ENCODE results near the gene ID3. TPM values are rescaled to one million over a fixed set of nuclear protein-coding genes. Genes with fewer than 3 reads are reported as not detected.

Gene ID3
- total RNA-seq, 1 experiment from 2014 or later, result 10.4 TPM

GRCh38 chr1:23567629-23567995 is 8.3 kb upstream of the ID3 start:
- H3F3A ChIP-seq (ENCODE audit: insufficient read depth, low read depth), result no peaks in the 10 kb centered on the region
- no peak overlapping the region for H2AFZ ChIP-seq
- no peak overlapping the region for H3K27ac ChIP-seq
- H3K4me2 ChIP-seq, result no peak overlapping the region
- H3K79me2 ChIP-seq (ENCODE audit: low read depth), result no peaks in the 10 kb centered on the region
- no peaks in the 10 kb centered on the region for H4K20me1 ChIP-seq (ENCODE audit: insufficient read depth)
- no peaks in the 10 kb centered on the region; the same call in 1 of the 2 replicates for H3K4me1 ChIP-seq (replicated peaks; ENCODE audit: insufficient read depth)
- H3K9me3 ChIP-seq (ENCODE audit: insufficient read depth, low read depth), result no peaks in the 10 kb centered on the region
- TF ChIP-seq EZH2 (IDR thresholded peaks at IDR 0.05; ENCODE audit: low read depth) (no peak), CTCF (conservative IDR thresholded peaks at IDR 0.05) (no peak)
- no peak for DNase-seq
- no TSS peak for BruUV-seq (replicated peaks)
- POLR2A ChIA-PET (ENCODE audit: unreplicated experiment), result no interaction called here
- CTCF ChIA-PET, result no interaction called here
- intact Hi-C loops (cut with micrococcal nuclease; ENCODE audit: unreplicated experiment), result no loop called here
- no peak overlapping the region for H3K4me3 ChIP-seq
- no peaks in the 10 kb centered on the region for H3K36me3 ChIP-seq (ENCODE audit: low read depth)
- no peaks in the 10 kb centered on the region for H3K27me3 ChIP-seq (ENCODE audit: insufficient read depth, low read depth)
- no peaks in the 10 kb centered on the region for H3K9me2 ChIP-seq (ENCODE audit: insufficient read depth)

- Histone ChIP-seq H3K4me3 (no peak overlapping the region), H3K27me3 (ENCODE audit: insufficient read depth, low read depth) (no peaks in the 10 kb centered on the region), H3K4me1 (replicated peaks; ENCODE audit: insufficient read depth) (peaks cover 4% of the 10 kb centered on the region; the same call in 1 of the 2 replicates), H3K36me3 (ENCODE audit: low read depth) (no peaks in the 10 kb centered on the region), H3K9me3 (ENCODE audit: insufficient read depth, low read depth) (no peaks in the 10 kb centered on the region), H3K79me2 (ENCODE audit: low read depth) (no peaks in the 10 kb centered on the region), H3K4me2 (no peak overlapping the region), H3F3A (ENCODE audit: insufficient read depth, low read depth) (peaks cover 3% of the 10 kb centered on the region; the same call in 1 of the 2 replicates), H3K9me2 (ENCODE audit: insufficient read depth) (no peaks in the 10 kb centered on the region), H2AFZ (no peak overlapping the region), H3K27ac (no peak overlapping the region), H4K20me1 (ENCODE audit: insufficient read depth) (no peaks in the 10 kb centered on the region)
- no TSS peak for BruUV-seq (replicated peaks)
- TF ChIP-seq CTCF (conservative IDR thresholded peaks at IDR 0.05) (no peak), EZH2 (IDR thresholded peaks at IDR 0.05; ENCODE audit: low read depth) (no peak)
- CTCF ChIA-PET, result no interaction called here
- intact Hi-C loops (cut with micrococcal nuclease; ENCODE audit: unreplicated experiment), result no loop called here
- POLR2A ChIA-PET (ENCODE audit: unreplicated experiment), result no interaction called here
- no peak for DNase-seq
Observed at GRCh38 chr1:23566304-23566703, 7.0 kb upstream of the ID3 start.

- no peak overlapping the region for H2AFZ ChIP-seq
- no peak overlapping the region for H3K4me3 ChIP-seq
- H3K4me2 ChIP-seq, result no peak overlapping the region
- intact Hi-C loops (cut with micrococcal nuclease; ENCODE audit: unreplicated experiment), result no loop called here
- DNase-seq, result no peak
- no peaks in the 10 kb centered on the region for H3K79me2 ChIP-seq (ENCODE audit: low read depth)
- no peaks in the 10 kb centered on the region for H3K9me2 ChIP-seq (ENCODE audit: insufficient read depth)
- no TSS peak for BruUV-seq (replicated peaks)
- ChIA-PET CTCF (no interaction called here), POLR2A (ENCODE audit: unreplicated experiment) (no interaction called here)
- no peaks in the 10 kb centered on the region for H3K9me3 ChIP-seq (ENCODE audit: insufficient read depth, low read depth)
- no peaks in the 10 kb centered on the region for H4K20me1 ChIP-seq (ENCODE audit: insufficient read depth)
- H3F3A ChIP-seq (ENCODE audit: insufficient read depth, low read depth), result peaks cover 3% of the 10 kb centered on the region; the same call in 1 of the 2 replicates
- H3K4me1 ChIP-seq (replicated peaks; ENCODE audit: insufficient read depth), result peaks cover 4% of the 10 kb centered on the region; the same call in 1 of the 2 replicates
- H3K36me3 ChIP-seq (ENCODE audit: low read depth), result no peaks in the 10 kb centered on the region
- no peak overlapping the region for H3K27ac ChIP-seq
- no peaks in the 10 kb centered on the region for H3K27me3 ChIP-seq (ENCODE audit: insufficient read depth, low read depth)
- TF ChIP-seq CTCF (conservative IDR thresholded peaks at IDR 0.05) (no peak), EZH2 (IDR thresholded peaks at IDR 0.05; ENCODE audit: low read depth) (no peak)
Observed at GRCh38 chr1:23565776-23566175, 6.5 kb upstream of the ID3 start.

Measured in PC-9 (cell line).